ENCODE results near the gene GEMIN4. TPM values are rescaled to one million over a fixed set of nuclear protein-coding genes. Genes with fewer than 3 reads are reported as not detected.
A peak's percentile ranks its signal among the peaks of the same experiment; 100 is the strongest.
"Not testable (repeated sequence)": the region's sequence is repeated elsewhere in the genome, so short reads cannot be mapped to it uniquely, and the experiment has no call there.

GEMIN4 gene
- total and polyA plus RNA-seq, 2 of the 4 experiments (the other 2 are of a cell fraction), result 16.5 to 20.4 TPM

- H3K9me1 ChIP-seq (ENCODE audit: insufficient read depth, low read length), result peaks cover 17% of the 10 kb centered on the region
- peak overlapping the region; percentile 98; the same call in 1 of the 2 replicates for H3K4me2 ChIP-seq (ENCODE audit: low read depth, low read length)
- no peaks in the 10 kb centered on the region for H3K27me3 ChIP-seq (ENCODE audit: control insufficient read depth, insufficient read depth, low read length)
- dilution Hi-C loops (cut with HindIII; ENCODE audit: low sequenced_read_pairs, unreplicated experiment) (no loop called here), in situ Hi-C loops (cut with MboI; ENCODE audit: low sequenced_read_pairs) (no loop called here), intact Hi-C loops (cut with micrococcal nuclease) (no loop called here)
- peaks cover 14% of the 10 kb centered on the region for H4K20me1 ChIP-seq (ENCODE audit: insufficient read depth, low read length)
- TF ChIP-seq RAD21 (IDR thresholded peaks at IDR 0.05; ENCODE audit: low read length), result no peak
- TF ChIP-seq CEBPB (IDR thresholded peaks at IDR 0.05; ENCODE audit: low read depth, low read length), result no peak
- TF ChIP-seq, protein P1, sequence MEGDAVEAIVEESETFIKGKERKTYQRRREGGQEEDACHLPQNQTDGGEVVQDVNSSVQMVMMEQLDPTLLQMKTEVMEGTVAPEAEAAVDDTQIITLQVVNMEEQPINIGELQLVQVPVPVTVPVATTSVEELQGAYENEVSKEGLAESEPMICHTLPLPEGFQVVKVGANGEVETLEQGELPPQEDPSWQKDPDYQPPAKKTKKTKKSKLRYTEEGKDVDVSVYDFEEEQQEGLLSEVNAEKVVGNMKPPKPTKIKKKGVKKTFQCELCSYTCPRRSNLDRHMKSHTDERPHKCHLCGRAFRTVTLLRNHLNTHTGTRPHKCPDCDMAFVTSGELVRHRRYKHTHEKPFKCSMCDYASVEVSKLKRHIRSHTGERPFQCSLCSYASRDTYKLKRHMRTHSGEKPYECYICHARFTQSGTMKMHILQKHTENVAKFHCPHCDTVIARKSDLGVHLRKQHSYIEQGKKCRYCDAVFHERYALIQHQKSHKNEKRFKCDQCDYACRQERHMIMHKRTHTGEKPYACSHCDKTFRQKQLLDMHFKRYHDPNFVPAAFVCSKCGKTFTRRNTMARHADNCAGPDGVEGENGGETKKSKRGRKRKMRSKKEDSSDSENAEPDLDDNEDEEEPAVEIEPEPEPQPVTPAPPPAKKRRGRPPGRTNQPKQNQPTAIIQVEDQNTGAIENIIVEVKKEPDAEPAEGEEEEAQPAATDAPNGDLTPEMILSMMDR (conservative IDR thresholded peaks at IDR 0.05; ENCODE audit: low read depth, low read length), result no peak
- TF ChIP-seq RCOR1 (IDR thresholded peaks at IDR 0.05; ENCODE audit: insufficient replicate concordance, low read length), result no peak
- no peak overlapping the region for H2BK120ac ChIP-seq (ENCODE audit: low read depth, low read length)
- no peak overlapping the region for H3K18ac ChIP-seq (ENCODE audit: low read depth, low read length)
- H3K9me3 ChIP-seq (ENCODE audit: control insufficient read depth, insufficient read depth, low read length), result no peaks in the 10 kb centered on the region
- no peak overlapping the region for H4K91ac ChIP-seq (ENCODE audit: insufficient read depth, low read depth, low read length)
- no peak overlapping the region for H3K27ac ChIP-seq (ENCODE audit: insufficient read depth, low read length)
- H3K23ac ChIP-seq (ENCODE audit: low read depth, low read length), result peak overlapping the region; percentile 77
- ChIA-PET POLR2A (ENCODE audit: unreplicated experiment) (no interaction called here), CTCF (no interaction called here)
- no peak overlapping the region for H2BK15ac ChIP-seq (ENCODE audit: low read depth, low read length)
- H3K4me1 ChIP-seq (ENCODE audit: control insufficient read depth, insufficient read depth, low read length), result peaks cover 10% of the 10 kb centered on the region
- no peak overlapping the region for H2BK5ac ChIP-seq (ENCODE audit: low read depth, low read length, poor library complexity, severe bottlenecking)
- H2AK9ac ChIP-seq (replicated peaks; ENCODE audit: low read depth, low read length, poor library complexity), result peak overlapping the region; percentile 98
- no peak overlapping the region; the same call in 1 of the 2 replicates for H3K4ac ChIP-seq (ENCODE audit: low read depth, low read length)
- no peak overlapping the region for H2AK5ac ChIP-seq (ENCODE audit: low read depth, low read length)
- H3K14ac ChIP-seq (replicated peaks; ENCODE audit: low read depth, low read length), result 0 out of 2 replicates have a peak overlapping the region, but pooled peaks have one; percentile 67
- H3K4me3 ChIP-seq (ENCODE audit: insufficient read depth, low read depth, low read length), result no peak overlapping the region
- no peak overlapping the region for H2BK20ac ChIP-seq (ENCODE audit: low read depth, low read length)
- no peak overlapping the region for H2AFZ ChIP-seq (replicated peaks; ENCODE audit: low read length, poor library complexity)
- no peak for DNase-seq
- H3K79me1 ChIP-seq (ENCODE audit: low read depth in 1 of 2, low read length in 2 of 2), result peaks cover 23 to 57% of the 10 kb centered on the region in 2 experiments
- no TSS peak for BruUV-seq (replicated peaks)
- H3K56ac ChIP-seq (ENCODE audit: extremely low read depth, insufficient read depth, low read length), result no peak overlapping the region
- H4K8ac ChIP-seq (ENCODE audit: low read depth in 2 of 2, low read length in 2 of 2), result no peak overlapping the region
- 83% methylated on average over 1 of the region's 8 CpGs; no CpG with 5 or more reads in 1 of the 2 experiments for WGBS, 2 experiments (ENCODE audit: extremely low coverage in 2 of 2, insufficient read length in 1 of 2)
- no peak overlapping the region for H4K5ac ChIP-seq (ENCODE audit: low read depth, low read length)
- no peak for ATAC-seq (ENCODE audit: low read depth)
- peaks cover 27% of the 10 kb centered on the region for H3K36me3 ChIP-seq (ENCODE audit: control insufficient read depth, insufficient read depth, low read length)
- H3K9ac ChIP-seq (ENCODE audit: low read depth, low read length), result peak overlapping the region; percentile 84; the same call in 1 of the 2 replicates
Observed at GRCh38 chr17:750431-751037, 1.5 kb downstream of the GEMIN4 start.

DNA sequence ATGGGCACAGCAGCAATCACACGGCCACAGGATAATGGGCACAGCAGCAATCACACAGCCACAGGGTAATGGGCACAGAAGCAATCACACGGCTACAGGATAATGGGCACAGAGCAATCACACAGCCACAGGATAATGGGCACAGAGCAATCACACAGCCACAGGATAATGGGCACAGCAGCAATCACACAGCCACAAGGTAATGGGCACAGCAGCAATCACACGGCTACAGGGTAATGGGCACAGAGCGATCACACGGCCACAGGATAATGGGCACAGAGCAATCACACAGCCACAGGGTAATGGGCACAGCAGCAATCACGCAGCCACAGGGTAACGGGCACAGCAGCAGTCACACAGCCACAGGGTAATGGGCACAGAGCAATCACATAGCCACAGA lies 2.7 kb downstream of the GEMIN4 start:
- H2BK120ac ChIP-seq (ENCODE audit: low read depth, low read length); CTCF ChIA-PET; H2BK15ac ChIP-seq (ENCODE audit: low read depth, low read length); in situ Hi-C loops (cut with MboI; ENCODE audit: low sequenced_read_pairs); H2AFZ ChIP-seq (replicated peaks; ENCODE audit: low read length, poor library complexity); H4K5ac ChIP-seq (ENCODE audit: low read depth, low read length); H2AK5ac ChIP-seq (ENCODE audit: low read depth, low read length); H3K4me3 ChIP-seq (ENCODE audit: insufficient read depth, low read depth, low read length); H2BK5ac ChIP-seq (ENCODE audit: low read depth, low read length, poor library complexity, severe bottlenecking); H3K14ac ChIP-seq (replicated peaks; ENCODE audit: low read depth, low read length); H3K23ac ChIP-seq (ENCODE audit: low read depth, low read length); H3K4me2 ChIP-seq (ENCODE audit: low read depth, low read length); dilution Hi-C loops (cut with HindIII; ENCODE audit: low sequenced_read_pairs, unreplicated experiment); POLR2A ChIA-PET (ENCODE audit: unreplicated experiment); BruUV-seq (replicated peaks); H3K18ac ChIP-seq (ENCODE audit: low read depth, low read length); DNase-seq; H2BK20ac ChIP-seq (ENCODE audit: low read depth, low read length); H4K91ac ChIP-seq (ENCODE audit: insufficient read depth, low read depth, low read length); H3K56ac ChIP-seq (ENCODE audit: extremely low read depth, insufficient read depth, low read length); H3K27ac ChIP-seq (ENCODE audit: insufficient read depth, low read length); H3K9ac ChIP-seq (ENCODE audit: low read depth, low read length); H2AK9ac ChIP-seq (replicated peaks; ENCODE audit: low read depth, low read length, poor library complexity); H3K27me3 ChIP-seq (ENCODE audit: control insufficient read depth, insufficient read depth, low read length); ATAC-seq (ENCODE audit: low read depth); intact Hi-C loops (cut with micrococcal nuclease); H3K9me3 ChIP-seq (ENCODE audit: control insufficient read depth, insufficient read depth, low read length); H4K8ac ChIP-seq (ENCODE audit: low read depth in 2 of 2, low read length in 2 of 2); H3K4ac ChIP-seq (ENCODE audit: low read depth, low read length): not testable (repeated sequence)
- H4K20me1 ChIP-seq (ENCODE audit: insufficient read depth, low read length), result peaks cover 22% of the 10 kb centered on the region
- peaks cover 10% of the 10 kb centered on the region for H3K4me1 ChIP-seq (ENCODE audit: control insufficient read depth, insufficient read depth, low read length)
- peaks cover 37% of the 10 kb centered on the region for H3K36me3 ChIP-seq (ENCODE audit: control insufficient read depth, insufficient read depth, low read length)
- peaks cover 17% of the 10 kb centered on the region for H3K9me1 ChIP-seq (ENCODE audit: insufficient read depth, low read length)
- WGBS, 2 experiments (ENCODE audit: extremely low coverage in 2 of 2, insufficient read length in 1 of 2), result 100% methylated on average over 3 of the region's 7 CpGs; no CpG with 5 or more reads in 1 of the 2 experiments
- peaks cover 23 to 69% of the 10 kb centered on the region in 2 experiments for H3K79me1 ChIP-seq (ENCODE audit: low read depth in 1 of 2, low read length in 2 of 2)

Measured in IMR-90 (cell line).